Activated naive CD8-positive, alpha-beta T cell treated with anti-CD3 and anti-CD28 coated beads, Interleukin-2, amount 50 U/mL, for 24 hours (primary cell): ENCODE results near the gene ALDH3A2.

Experiments
- ATAC-seq: fragments of 150-1000 bp; cut with Tn5 transposase; one replicate; pipeline ENCODE4 v1.10.0; 2021
- DNase-seq: peaks from one replicate; pipeline ENCODE4 v3.0.0; 2021
- H3K27ac Mint-ChIP-seq: one replicate; pipeline ENCODE4 v1.8.0; 2021; ENCODE audit warnings: mild to moderate bottlenecking, mixed read lengths
- H3K27me3 Mint-ChIP-seq: one replicate; pipeline ENCODE4 v1.8.0; 2021; ENCODE audit warnings: mixed read lengths
- H3K36me3 Mint-ChIP-seq: one replicate; pipeline ENCODE4 v1.8.0; 2021; ENCODE audit warnings: low read depth, mixed read lengths
- H3K4me1 Mint-ChIP-seq: one replicate; pipeline ENCODE4 v1.8.0; 2021; ENCODE audit warnings: mixed read lengths
- H3K4me3 Mint-ChIP-seq: one replicate; pipeline ENCODE4 v1.8.0; 2021; ENCODE audit warnings: mild to moderate bottlenecking, moderate library complexity, mixed read lengths
- H3K9me3 Mint-ChIP-seq: one replicate; pipeline ENCODE4 v1.8.0; 2021; ENCODE audit warnings: mixed read lengths

The ALDH3A2 gene

DNA sequence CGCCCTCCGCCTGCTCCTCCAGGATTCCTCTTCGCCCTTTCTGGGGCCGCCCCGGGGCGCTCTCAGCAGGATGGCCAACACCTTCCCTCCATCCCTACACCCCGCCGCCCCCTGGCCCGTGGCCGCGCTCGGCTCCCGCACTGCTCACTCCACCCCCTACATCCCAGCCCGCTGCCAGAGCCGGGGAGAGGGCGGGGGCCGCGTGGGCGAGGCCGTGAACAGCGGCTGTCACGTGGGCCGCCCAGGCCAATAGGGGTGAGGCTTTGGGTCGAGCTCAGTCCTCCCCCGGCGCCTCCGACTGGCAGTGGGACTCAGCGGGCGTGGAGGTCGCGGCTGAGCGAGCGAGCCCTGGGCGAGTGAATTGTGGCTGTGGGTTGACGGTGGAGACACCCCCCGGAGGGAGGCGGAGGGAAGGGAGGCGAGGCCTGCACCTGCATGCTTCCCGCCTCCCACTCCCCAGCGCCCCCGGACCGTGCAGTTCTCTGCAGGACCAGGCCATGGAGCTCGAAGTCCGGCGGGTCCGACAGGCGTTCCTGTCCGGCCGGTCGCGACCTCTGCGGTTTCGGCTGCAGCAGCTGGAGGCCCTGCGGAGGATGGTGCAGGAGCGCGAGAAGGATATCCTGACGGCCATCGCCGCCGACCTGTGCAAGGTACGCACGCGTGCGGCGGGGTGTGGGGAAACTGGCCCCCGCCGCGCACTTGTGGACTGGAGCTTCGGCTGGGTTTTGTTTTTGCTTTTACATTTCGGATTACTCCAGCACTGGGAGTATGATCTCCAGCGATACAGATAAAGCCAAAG is at the start of gene ALDH3A2:
Gene ALDH3A2 (plus strand): TSS at position 277 of the 799 bp plus-strand sequence. CDS start 221 bp downstream, at position 498.
- H3K27me3 Mint-ChIP-seq = peaks cover 6% of the 10 kb centered on the region
- peaks cover 8% of the 10 kb centered on the region for H3K36me3 Mint-ChIP-seq
- H3K27ac Mint-ChIP-seq = peak within 1 kb of the TSS; percentile 88
- DNase-seq = peak; percentile 93
- ATAC-seq = peak; percentile 95
- no peaks in the 10 kb centered on the region for H3K9me3 Mint-ChIP-seq
- peaks cover 35% of the 10 kb centered on the region for H3K4me1 Mint-ChIP-seq
- H3K4me3 Mint-ChIP-seq = peak within 1 kb of the TSS; percentile 83

DNA sequence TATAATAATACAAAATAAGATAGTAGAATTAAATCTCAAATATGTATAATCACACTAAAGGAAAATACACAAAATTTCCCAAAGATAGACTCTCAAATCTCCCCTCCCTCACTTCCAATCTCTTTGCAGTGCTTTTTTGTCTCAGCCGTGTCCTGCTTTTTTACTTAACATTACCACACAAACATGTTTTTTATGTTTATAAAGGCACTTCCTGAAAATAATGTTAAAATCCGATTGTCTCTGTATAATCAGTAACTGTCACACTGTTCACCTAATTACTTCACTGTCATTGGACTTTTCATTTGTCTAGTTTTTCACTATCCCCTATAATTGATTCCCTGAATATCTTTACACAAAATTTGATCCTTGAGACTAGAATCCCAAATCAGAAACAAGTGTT is 38.2 kb upstream of the ALDH3A2 start:
- no peak for ATAC-seq
- no peak for DNase-seq

GRCh38 chr17:19610879-19611278 is 37.7 kb upstream of the ALDH3A2 start:
- H3K9me3 Mint-ChIP-seq = no peaks in the 10 kb centered on the region
- H3K27me3 Mint-ChIP-seq = no peaks in the 10 kb centered on the region
- DNase-seq = no peak
- H3K27ac Mint-ChIP-seq = no peak overlapping the region
- no peaks in the 10 kb centered on the region for H3K36me3 Mint-ChIP-seq
- no peak overlapping the region for H3K4me3 Mint-ChIP-seq
- peaks cover 5% of the 10 kb centered on the region for H3K4me1 Mint-ChIP-seq
- ATAC-seq = no peak

More for the DNA sequence above, 38.2 kb upstream of the ALDH3A2 start:
- Mint-ChIP-seq H3K27ac (no peak overlapping the region), H3K4me3 (no peak overlapping the region), H3K9me3 (no peaks in the 10 kb centered on the region), H3K4me1 (peaks cover 5% of the 10 kb centered on the region), H3K36me3 (no peaks in the 10 kb centered on the region), H3K27me3 (no peaks in the 10 kb centered on the region)

DNA sequence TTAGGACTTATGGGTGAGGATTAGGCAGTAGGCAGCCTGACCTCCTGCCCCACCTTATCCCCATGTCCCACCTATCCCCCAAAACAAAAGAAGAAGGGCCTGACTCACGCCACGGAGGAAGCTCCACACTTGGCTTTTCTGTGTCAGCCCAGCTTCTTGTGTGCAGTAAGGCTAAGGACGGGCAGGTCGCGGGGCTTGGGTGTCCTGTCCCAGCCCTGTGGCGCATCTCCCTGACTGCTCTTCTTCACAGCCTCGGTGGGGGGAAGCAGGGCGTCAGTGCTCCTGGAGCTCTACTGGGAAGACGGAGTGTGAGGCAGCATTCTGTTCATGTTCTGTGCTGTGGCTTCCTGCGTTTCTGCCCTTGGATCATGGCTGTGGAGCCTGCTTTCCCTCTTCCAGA is 34.6 kb upstream of the ALDH3A2 start:
- Mint-ChIP-seq H3K36me3 (peaks cover 2% of the 10 kb centered on the region), H3K4me1 (peaks cover 5% of the 10 kb centered on the region), H3K4me3 (no peak overlapping the region), H3K27ac (no peak overlapping the region), H3K27me3 (no peaks in the 10 kb centered on the region), H3K9me3 (peaks cover 21% of the 10 kb centered on the region)
- DNase-seq (no peak), ATAC-seq (no peak)

DNA sequence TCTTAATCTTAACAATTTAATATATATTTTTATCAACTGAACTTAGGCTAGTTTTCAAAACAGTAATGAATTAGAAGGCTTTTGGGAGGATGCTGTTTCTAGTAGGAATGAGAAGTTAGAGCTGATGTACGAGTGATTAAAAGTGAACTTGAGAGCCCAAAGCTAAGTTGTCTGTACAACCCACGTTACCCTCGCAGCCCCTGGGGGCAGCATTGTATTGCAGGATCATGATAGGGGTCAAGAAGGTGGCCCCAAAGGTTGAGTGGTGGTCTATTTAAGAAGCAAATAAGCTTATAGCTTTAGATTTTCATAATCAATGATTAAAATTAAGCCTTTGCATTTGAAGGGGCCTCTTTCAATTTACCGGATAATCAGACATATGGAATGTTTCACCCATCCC is 33.7 kb upstream of the ALDH3A2 start:
- Mint-ChIP-seq H3K36me3 (peaks cover 2% of the 10 kb centered on the region), H3K9me3 (peaks cover 30% of the 10 kb centered on the region), H3K27ac (no peak overlapping the region), H3K4me1 (peaks cover 5% of the 10 kb centered on the region), H3K27me3 (no peaks in the 10 kb centered on the region), H3K4me3 (no peak overlapping the region)
- no peak for ATAC-seq
- no peak for DNase-seq

DNA sequence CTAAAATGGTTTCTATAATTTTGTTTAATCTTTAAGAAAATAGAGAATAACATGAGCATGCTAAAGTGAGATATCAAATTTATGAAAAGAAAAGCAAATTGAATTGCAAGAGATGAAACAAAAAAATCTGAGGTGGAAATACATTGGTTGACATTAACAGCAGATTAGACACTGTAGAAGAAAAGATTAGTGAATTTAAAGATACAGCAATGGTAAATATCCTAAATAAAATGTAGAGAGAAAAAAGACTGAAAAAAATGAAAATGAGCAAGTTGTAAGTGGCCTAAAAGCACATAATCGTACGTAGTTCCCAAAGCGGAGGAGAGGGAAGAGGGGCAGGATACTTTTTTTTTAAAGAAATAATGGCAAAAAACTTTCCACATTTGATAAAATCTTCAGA is 30.5 kb upstream of the ALDH3A2 start:
- H3K4me1 Mint-ChIP-seq = peaks cover 5% of the 10 kb centered on the region

GRCh38 chr17:19619705-19620325 is 28.7 kb upstream of the ALDH3A2 start:
- Mint-ChIP-seq H3K36me3 (peaks cover 2% of the 10 kb centered on the region), H3K4me1 (no peaks in the 10 kb centered on the region), H3K9me3 (peaks cover 52% of the 10 kb centered on the region), H3K27ac (no peak overlapping the region), H3K4me3 (no peak overlapping the region), H3K27me3 (peaks cover 5% of the 10 kb centered on the region)
- ATAC-seq (no peak), DNase-seq (no peak)

More for the DNA sequence above, 30.5 kb upstream of the ALDH3A2 start:
- Mint-ChIP-seq H3K27me3 (peaks cover 3% of the 10 kb centered on the region), H3K36me3 (peaks cover 2% of the 10 kb centered on the region), H3K9me3 (peaks cover 47% of the 10 kb centered on the region), H3K27ac (no peak overlapping the region), H3K4me3 (no peak overlapping the region)
- no peak for DNase-seq
- no peak for ATAC-seq

- peaks cover 8% of the 10 kb centered on the region for H3K27me3 Mint-ChIP-seq
- peaks cover 51% of the 10 kb centered on the region for H3K9me3 Mint-ChIP-seq
- no peak overlapping the region for H3K27ac Mint-ChIP-seq
- DNase-seq (no peak), ATAC-seq (no peak)
- peaks cover 2% of the 10 kb centered on the region for H3K36me3 Mint-ChIP-seq
- H3K4me3 Mint-ChIP-seq = no peak overlapping the region
- H3K4me1 Mint-ChIP-seq = no peaks in the 10 kb centered on the region
Measured at GRCh38 chr17:19621697-19622096, 26.9 kb upstream of the ALDH3A2 start.

DNA sequence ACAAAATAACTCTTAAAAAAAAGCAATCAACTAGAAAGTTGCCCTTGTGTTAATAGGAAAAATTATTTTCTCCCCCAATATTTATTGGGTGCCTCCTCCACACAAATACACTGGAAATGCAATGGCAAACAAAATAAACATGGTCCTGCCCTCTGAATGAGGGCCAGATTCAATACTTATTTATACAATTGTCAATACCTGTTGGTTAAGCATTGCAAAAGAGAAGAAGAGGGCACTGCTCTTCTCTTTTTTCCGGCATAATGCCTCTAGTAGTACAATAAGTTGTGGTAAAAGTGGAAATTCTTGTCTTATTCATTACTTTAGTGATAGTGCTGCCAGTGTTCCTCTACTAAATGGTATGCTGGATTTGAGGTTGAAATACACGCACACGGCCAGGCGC is 22.5 kb upstream of the ALDH3A2 start:
- no peak overlapping the region for H3K4me3 Mint-ChIP-seq
- peaks cover 8% of the 10 kb centered on the region for H3K27me3 Mint-ChIP-seq
- H3K36me3 Mint-ChIP-seq = no peaks in the 10 kb centered on the region
- H3K27ac Mint-ChIP-seq = no peak overlapping the region
- no peak for DNase-seq
- peaks cover 14% of the 10 kb centered on the region for H3K9me3 Mint-ChIP-seq
- no peak for ATAC-seq
- H3K4me1 Mint-ChIP-seq = no peaks in the 10 kb centered on the region

GRCh38 chr17:19629449-19629848 is 19.1 kb upstream of the ALDH3A2 start:
- Mint-ChIP-seq H3K27me3 (peaks cover 11% of the 10 kb centered on the region), H3K36me3 (no peaks in the 10 kb centered on the region), H3K9me3 (no peaks in the 10 kb centered on the region), H3K27ac (no peak overlapping the region), H3K4me3 (no peak overlapping the region), H3K4me1 (no peaks in the 10 kb centered on the region)
- ATAC-seq (no peak), DNase-seq (no peak)

- Mint-ChIP-seq H3K9me3 (no peaks in the 10 kb centered on the region), H3K27me3 (peaks cover 11% of the 10 kb centered on the region), H3K27ac (no peak overlapping the region), H3K4me3 (no peak overlapping the region), H3K36me3 (no peaks in the 10 kb centered on the region), H3K4me1 (no peaks in the 10 kb centered on the region)
- ATAC-seq (no peak), DNase-seq (no peak)
Measured at GRCh38 chr17:19630035-19630434, 18.5 kb upstream of the ALDH3A2 start.

- Mint-ChIP-seq H3K4me1 (no peaks in the 10 kb centered on the region), H3K36me3 (no peaks in the 10 kb centered on the region), H3K4me3 (no peak overlapping the region), H3K27me3 (peaks cover 11% of the 10 kb centered on the region), H3K9me3 (no peaks in the 10 kb centered on the region), H3K27ac (no peak overlapping the region)
- no peak for DNase-seq
- no peak for ATAC-seq
Measured at GRCh38 chr17:19630661-19631060, 17.9 kb upstream of the ALDH3A2 start.

- Mint-ChIP-seq H3K27ac (no peak overlapping the region), H3K27me3 (peaks cover 14% of the 10 kb centered on the region), H3K4me3 (no peak overlapping the region), H3K9me3 (no peaks in the 10 kb centered on the region), H3K4me1 (no peaks in the 10 kb centered on the region), H3K36me3 (no peaks in the 10 kb centered on the region)
- DNase-seq = no peak
- no peak for ATAC-seq
Measured at GRCh38 chr17:19631905-19632304, 16.6 kb upstream of the ALDH3A2 start.

DNA sequence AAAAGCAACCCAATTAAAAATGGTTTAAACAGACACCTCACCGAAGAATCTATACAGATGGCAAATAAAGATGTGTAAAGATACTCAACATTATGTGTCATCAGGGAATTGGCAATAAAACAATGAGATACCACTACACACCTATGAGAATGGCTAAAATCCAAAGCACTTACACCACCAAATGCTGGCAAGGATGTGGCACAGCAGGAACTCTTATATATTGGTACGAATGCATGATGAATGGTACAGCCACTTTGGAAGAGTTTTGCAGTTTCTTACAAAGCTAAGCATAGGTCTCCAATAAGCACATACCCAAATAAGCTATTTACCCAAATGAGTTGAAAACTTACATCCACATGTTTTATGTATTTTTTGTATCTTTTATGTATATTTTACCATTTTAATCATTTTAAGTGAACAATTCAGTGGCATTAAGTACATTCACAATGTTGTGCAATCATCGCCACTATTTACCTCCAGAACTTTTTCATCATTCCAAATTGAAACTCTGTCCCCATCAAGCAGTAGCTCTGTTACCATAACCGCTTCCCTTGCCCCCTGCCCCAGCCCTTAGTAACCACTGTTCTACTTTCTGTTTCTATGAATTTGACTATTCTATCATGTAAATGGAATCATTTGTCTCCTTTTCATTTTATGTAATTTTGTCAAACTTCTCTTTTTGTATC is 6.7 kb upstream of the ALDH3A2 start:
- H3K4me1 Mint-ChIP-seq = peaks cover 12% of the 10 kb centered on the region
- H3K27ac Mint-ChIP-seq = no peak overlapping the region

More for the DNA sequence above, 6.7 kb upstream of the ALDH3A2 start:
- peaks cover 6% of the 10 kb centered on the region for H3K27me3 Mint-ChIP-seq
- DNase-seq = no peak
- no peak overlapping the region for H3K4me3 Mint-ChIP-seq
- H3K9me3 Mint-ChIP-seq = no peaks in the 10 kb centered on the region
- no peaks in the 10 kb centered on the region for H3K36me3 Mint-ChIP-seq
- ATAC-seq = no peak
